GM23338 (cell line): ENCODE results near the gene PIF1. TPM values are rescaled to one million over a fixed set of nuclear protein-coding genes. Genes with fewer than 3 reads are reported as not detected.
A peak's percentile ranks its signal among the peaks of the same experiment; 100 is the strongest.

ENCODE experiments used
- ATAC-seq: fragments of 200-7000 bp; cut with Tn5 transposase; 3 replicates; pipeline ENCODE4 v1.9.1; 2020
- DNase-seq: peaks from one replicate; pipeline ENCODE4 v3.0.0-alpha.2; 2015; ENCODE audit warnings: low spot score
- H2AFZ ChIP-seq: fragments of 200-600 bp; sonication (generic); 2 replicates; pipeline ENCODE4 v1.8.0; 2016; ENCODE audit warnings: antibody characterized with exemption, mild to moderate bottlenecking, moderate library complexity
- H3F3A ChIP-seq: fragments of 200-600 bp; sonication (generic); replicated peaks from 2 replicates; pipeline ENCODE4 v1.8.0; 2017; ENCODE audit warnings: antibody characterized with exemption, mixed run types, low read depth
- H3K27ac ChIP-seq: fragments of 200-600 bp; sonication (generic); 2 replicates; pipeline ENCODE4 v1.6.1; 2016; ENCODE audit warnings: low read depth
- H3K27me3 ChIP-seq: fragments of 200-600 bp; sonication (generic); 2 replicates; pipeline ENCODE4 v1.8.0; 2016; ENCODE audit warnings: mild to moderate bottlenecking, mixed run types, moderate library complexity; ENCODE audit not compliant: insufficient read depth
- H3K36me3 ChIP-seq: fragments of 200-600 bp; sonication (generic); 2 replicates; pipeline ENCODE4 v1.8.0; 2016; ENCODE audit warnings: mild to moderate bottlenecking; ENCODE audit not compliant: insufficient read depth
- H3K4me1 ChIP-seq: fragments of 200-600 bp; sonication (generic); 2 replicates; pipeline ENCODE4 v1.8.0; 2016; ENCODE audit warnings: mild to moderate bottlenecking, moderate library complexity; ENCODE audit not compliant: insufficient read depth
- H3K4me2 ChIP-seq: fragments of 200-600 bp; sonication (generic); 2 replicates; pipeline ENCODE4 v1.7.1; 2017; ENCODE audit warnings: mixed run types
- H3K4me3 ChIP-seq: fragments of 200-600 bp; sonication (generic); 2 replicates; pipeline ENCODE4 v1.6.1; 2016; ENCODE audit warnings: mixed run types
- H3K79me2 ChIP-seq: fragments of 200-600 bp; sonication (generic); replicated peaks from 2 replicates; pipeline ENCODE4 v1.8.0; 2017; ENCODE audit warnings: mild to moderate bottlenecking; ENCODE audit not compliant: insufficient read depth
- H3K9me2 ChIP-seq: fragments of 200-600 bp; sonication (generic); 2 replicates; pipeline ENCODE4 v1.8.0; 2017; ENCODE audit not compliant: insufficient read depth
- H4K20me1 ChIP-seq: fragments of 200-600 bp; sonication (generic); replicated peaks from 2 replicates; pipeline ENCODE4 v1.8.0; 2017; ENCODE audit warnings: mild to moderate bottlenecking; ENCODE audit not compliant: insufficient read depth
- H3K27ac Mint-ChIP-seq: 2 replicates; pipeline ENCODE4 v1.8.0; 2020; ENCODE audit warnings: inconsistent platforms, mild to moderate bottlenecking, moderate library complexity, mixed read lengths
- H3K27me3 Mint-ChIP-seq: 3 replicates; pipeline ENCODE4 v1.8.0; 2022; ENCODE audit warnings: low read depth, mild to moderate bottlenecking, moderate library complexity, mixed read lengths, inconsistent platforms; ENCODE audit not compliant: insufficient read depth, poor library complexity
- H3K36me3 Mint-ChIP-seq: 3 replicates; pipeline ENCODE4 v1.8.0; 2021; ENCODE audit warnings: low read depth, mild to moderate bottlenecking, inconsistent platforms, moderate library complexity, mixed read lengths
- H3K4me1 Mint-ChIP-seq: 3 replicates; pipeline ENCODE4 v1.8.0; 2020; ENCODE audit warnings: mild to moderate bottlenecking, inconsistent platforms, mixed read lengths
- H3K4me3 Mint-ChIP-seq: 3 replicates; pipeline ENCODE4 v1.8.0; 2021; ENCODE audit warnings: moderate library complexity, mild to moderate bottlenecking, inconsistent platforms, mixed read lengths
- H3K9me3 Mint-ChIP-seq: 3 replicates; pipeline ENCODE4 v1.8.0; 2020; ENCODE audit warnings: moderate library complexity, mild to moderate bottlenecking, inconsistent platforms, mixed read lengths
- CREB1 ChIP-seq: fragments of 250-450 bp; sonication (Bioruptor Pico); IDR thresholded peaks from 2 replicates; pipeline ENCODE4 v1.5.0; 2020; ENCODE audit warnings: low read depth, mild to moderate bottlenecking, moderate library complexity
- EZH2 ChIP-seq: fragments of 200-600 bp; sonication (generic); IDR thresholded peaks from one replicate; pipeline ENCODE4 v1.8.0; 2017; ENCODE audit warnings: antibody characterized with exemption, mild to moderate bottlenecking, low read depth; ENCODE audit not compliant: unreplicated experiment
- EZH2phosphoT487 ChIP-seq: fragments of 200-600 bp; sonication (generic); IDR thresholded peaks from one replicate; pipeline ENCODE4 v1.8.1; 2018; ENCODE audit warnings: antibody characterized with exemption; ENCODE audit not compliant: unreplicated experiment
- JUNB ChIP-seq: IDR thresholded peaks from one replicate; pipeline ENCODE4 v1.6.1; 2016; ENCODE audit warnings: antibody characterized with exemption; ENCODE audit not compliant: unreplicated experiment
- NANOG ChIP-seq: IDR thresholded peaks from 2 replicates; pipeline ENCODE4 v1.6.1; 2016; ENCODE audit warnings: antibody characterized with exemption, borderline replicate concordance
- POLR2AphosphoS5 ChIP-seq: IDR thresholded peaks from 2 replicates; pipeline ENCODE4 v1.6.1; 2016; ENCODE audit warnings: antibody characterized with exemption, low read depth
- STAT1 ChIP-seq: IDR thresholded peaks from one replicate; pipeline ENCODE4 v1.6.1; 2016; ENCODE audit warnings: antibody characterized with exemption; ENCODE audit not compliant: unreplicated experiment
- ZNF114 ChIP-seq: fragments of 250-450 bp; sonication (Bioruptor Pico); IDR thresholded peaks from 2 replicates; pipeline ENCODE4 v1.5.0; 2020; ENCODE audit warnings: mild to moderate bottlenecking, moderate library complexity
- ZNF331 ChIP-seq: fragments of 250-450 bp; sonication (Bioruptor Pico); IDR thresholded peaks from 2 replicates; pipeline ENCODE4 v1.5.0; 2020; ENCODE audit warnings: low read depth, mild to moderate bottlenecking, moderate library complexity
- ZNF462 ChIP-seq: fragments of 250-450 bp; sonication (Bioruptor Pico); IDR thresholded peaks from 2 replicates; pipeline ENCODE4 v1.5.0; 2020; ENCODE audit warnings: mild to moderate bottlenecking, moderate library complexity
- polyA plus RNA-seq: library from polyadenylated mRNA; unstranded; fragments of >200 nt; fragmentation: Nextera tagmentation; extraction: Ambion mirVana; gene quantifications from 2 replicates; pipeline ENCODE4 v1.2.1, GENCODE V29; 2016
- total RNA-seq: library from RNA; depleted of rRNA; stranded (reverse); fragments of >200 nt; shearing (Covaris generic); gene quantifications from 2 replicates; pipeline ENCODE4 v1.2.3, GENCODE V29; 2014
- TF ChIP-seq, protein P1 (sequence below), 2 experiments: fragments of 200-600 bp in 1 of 2; sonication (generic) in 1 of 2; conservative IDR thresholded peaks; 2 replicates each; pipeline versions ENCODE4 v1.5.1 to v1.6.1; 2016 to 2017; ENCODE audit warnings: antibody characterized with exemption in 2 of 2, low read depth in 2 of 2, mild to moderate bottlenecking in 2 of 2, moderate library complexity in 1 of 2
- TF ChIP-seq, protein P2 (sequence below): IDR thresholded peaks from one replicate; pipeline ENCODE4 v1.6.1; 2018; ENCODE audit warnings: antibody characterized with exemption; ENCODE audit not compliant: unreplicated experiment
- TF ChIP-seq, protein P3 (sequence below): IDR thresholded peaks from 2 replicates; pipeline ENCODE4 v1.6.1; 2016; ENCODE audit warnings: antibody characterized with exemption

The PIF1 gene
- total and polyA plus RNA-seq, 2 experiments from 2014 or later: 116 to 200 TPM

GRCh38 chr15:64841344-64842095, 16.1 kb upstream of the PIF1 start, which contains the start of gene PLEKHO2:
Gene PLEKHO2, plus strand, starts transcription at chr15:64841915. Its CDS starts 102 bp downstream, at chr15:64842017.
- peak; percentile 99 for DNase-seq
- H4K20me1 ChIP-seq: peaks cover 43% of the 10 kb centered on the region
- H3K4me3 ChIP-seq: peak within 1 kb of the TSS; percentile 88
- peaks cover 64% of the 10 kb centered on the region for H3K4me1 Mint-ChIP-seq
- H3K27me3 Mint-ChIP-seq: peaks cover 23% of the 10 kb centered on the region
- peak within 1 kb of the TSS; percentile 95 for H3K27ac ChIP-seq
- peaks cover 16% of the 10 kb centered on the region; the same call in 2 of the 3 replicates for H3K36me3 Mint-ChIP-seq
- peak within 1 kb of the TSS; percentile 95 for H3K4me3 Mint-ChIP-seq
- no peak within 1 kb of the TSS for H2AFZ ChIP-seq
- peak within 1 kb of the TSS; percentile 91 for H3K27ac Mint-ChIP-seq
- no peaks in the 10 kb centered on the region for H3K9me2 ChIP-seq
- ATAC-seq: peak; percentile 84
- no peak for TF ChIP-seq STAT1
- TF ChIP-seq POLR2AphosphoS5: peak; percentile 88
- no peak for TF ChIP-seq NANOG
- TF ChIP-seq EZH2: no peak
- TF ChIP-seq, protein P1, sequence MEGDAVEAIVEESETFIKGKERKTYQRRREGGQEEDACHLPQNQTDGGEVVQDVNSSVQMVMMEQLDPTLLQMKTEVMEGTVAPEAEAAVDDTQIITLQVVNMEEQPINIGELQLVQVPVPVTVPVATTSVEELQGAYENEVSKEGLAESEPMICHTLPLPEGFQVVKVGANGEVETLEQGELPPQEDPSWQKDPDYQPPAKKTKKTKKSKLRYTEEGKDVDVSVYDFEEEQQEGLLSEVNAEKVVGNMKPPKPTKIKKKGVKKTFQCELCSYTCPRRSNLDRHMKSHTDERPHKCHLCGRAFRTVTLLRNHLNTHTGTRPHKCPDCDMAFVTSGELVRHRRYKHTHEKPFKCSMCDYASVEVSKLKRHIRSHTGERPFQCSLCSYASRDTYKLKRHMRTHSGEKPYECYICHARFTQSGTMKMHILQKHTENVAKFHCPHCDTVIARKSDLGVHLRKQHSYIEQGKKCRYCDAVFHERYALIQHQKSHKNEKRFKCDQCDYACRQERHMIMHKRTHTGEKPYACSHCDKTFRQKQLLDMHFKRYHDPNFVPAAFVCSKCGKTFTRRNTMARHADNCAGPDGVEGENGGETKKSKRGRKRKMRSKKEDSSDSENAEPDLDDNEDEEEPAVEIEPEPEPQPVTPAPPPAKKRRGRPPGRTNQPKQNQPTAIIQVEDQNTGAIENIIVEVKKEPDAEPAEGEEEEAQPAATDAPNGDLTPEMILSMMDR (conservative IDR thresholded peaks at IDR 0.05; ENCODE audit: low read depth in 2 of 2): peak in 1 of 2 experiments; percentile 34; a peak in 2 of 4 replicates
- no peak for TF ChIP-seq EZH2phosphoT487
- no peak for TF ChIP-seq ZNF462 (CRISPR knock-in tag)
- TF ChIP-seq, protein P2, sequence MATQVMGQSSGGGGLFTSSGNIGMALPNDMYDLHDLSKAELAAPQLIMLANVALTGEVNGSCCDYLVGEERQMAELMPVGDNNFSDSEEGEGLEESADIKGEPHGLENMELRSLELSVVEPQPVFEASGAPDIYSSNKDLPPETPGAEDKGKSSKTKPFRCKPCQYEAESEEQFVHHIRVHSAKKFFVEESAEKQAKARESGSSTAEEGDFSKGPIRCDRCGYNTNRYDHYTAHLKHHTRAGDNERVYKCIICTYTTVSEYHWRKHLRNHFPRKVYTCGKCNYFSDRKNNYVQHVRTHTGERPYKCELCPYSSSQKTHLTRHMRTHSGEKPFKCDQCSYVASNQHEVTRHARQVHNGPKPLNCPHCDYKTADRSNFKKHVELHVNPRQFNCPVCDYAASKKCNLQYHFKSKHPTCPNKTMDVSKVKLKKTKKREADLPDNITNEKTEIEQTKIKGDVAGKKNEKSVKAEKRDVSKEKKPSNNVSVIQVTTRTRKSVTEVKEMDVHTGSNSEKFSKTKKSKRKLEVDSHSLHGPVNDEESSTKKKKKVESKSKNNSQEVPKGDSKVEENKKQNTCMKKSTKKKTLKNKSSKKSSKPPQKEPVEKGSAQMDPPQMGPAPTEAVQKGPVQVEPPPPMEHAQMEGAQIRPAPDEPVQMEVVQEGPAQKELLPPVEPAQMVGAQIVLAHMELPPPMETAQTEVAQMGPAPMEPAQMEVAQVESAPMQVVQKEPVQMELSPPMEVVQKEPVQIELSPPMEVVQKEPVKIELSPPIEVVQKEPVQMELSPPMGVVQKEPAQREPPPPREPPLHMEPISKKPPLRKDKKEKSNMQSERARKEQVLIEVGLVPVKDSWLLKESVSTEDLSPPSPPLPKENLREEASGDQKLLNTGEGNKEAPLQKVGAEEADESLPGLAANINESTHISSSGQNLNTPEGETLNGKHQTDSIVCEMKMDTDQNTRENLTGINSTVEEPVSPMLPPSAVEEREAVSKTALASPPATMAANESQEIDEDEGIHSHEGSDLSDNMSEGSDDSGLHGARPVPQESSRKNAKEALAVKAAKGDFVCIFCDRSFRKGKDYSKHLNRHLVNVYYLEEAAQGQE: no peak
- TF ChIP-seq JUNB: no peak
- TF ChIP-seq CREB1 (CRISPR knock-in tag): 0 out of 2 replicates have a peak, but pooled peaks have one; percentile 3
- TF ChIP-seq ZNF331 (CRISPR knock-in tag): no peak
- TF ChIP-seq, protein P3, sequence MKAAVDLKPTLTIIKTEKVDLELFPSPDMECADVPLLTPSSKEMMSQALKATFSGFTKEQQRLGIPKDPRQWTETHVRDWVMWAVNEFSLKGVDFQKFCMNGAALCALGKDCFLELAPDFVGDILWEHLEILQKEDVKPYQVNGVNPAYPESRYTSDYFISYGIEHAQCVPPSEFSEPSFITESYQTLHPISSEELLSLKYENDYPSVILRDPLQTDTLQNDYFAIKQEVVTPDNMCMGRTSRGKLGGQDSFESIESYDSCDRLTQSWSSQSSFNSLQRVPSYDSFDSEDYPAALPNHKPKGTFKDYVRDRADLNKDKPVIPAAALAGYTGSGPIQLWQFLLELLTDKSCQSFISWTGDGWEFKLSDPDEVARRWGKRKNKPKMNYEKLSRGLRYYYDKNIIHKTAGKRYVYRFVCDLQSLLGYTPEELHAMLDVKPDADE: peak; percentile 42; the same call in 1 of the 2 replicates
- no peak for TF ChIP-seq ZNF114 (CRISPR knock-in tag)
- H3K36me3 ChIP-seq: no peaks in the 10 kb centered on the region; the same call in 1 of the 2 replicates
- H3K9me3 Mint-ChIP-seq: no peaks in the 10 kb centered on the region
- H3K4me1 ChIP-seq: peaks cover 51% of the 10 kb centered on the region
- H3K27me3 ChIP-seq: no peaks in the 10 kb centered on the region
- H3K79me2 ChIP-seq: peaks cover 47% of the 10 kb centered on the region
- peaks cover 24% of the 10 kb centered on the region; the same call in 1 of the 2 replicates for H3F3A ChIP-seq
- H3K4me2 ChIP-seq: peak within 1 kb of the TSS; percentile 94
